Epithelial cell of esophagus (primary cell): ENCODE measurements around the gene TM9SF1.

Experiments used
- DNase-seq: peaks from one replicate; pipeline ENCODE4 v3.0.0; 2010; ENCODE audit warnings: low read depth
- H3K4me3 ChIP-seq: 2 replicates; pipeline ENCODE4 v1.5.1; 2011; ENCODE audit warnings: mild to moderate bottlenecking, low read length, control low read depth
- TF ChIP-seq, protein P1 (sequence below): IDR thresholded peaks from 2 replicates; pipeline ENCODE4 v1.5.1; 2011; ENCODE audit warnings: low read depth, mild to moderate bottlenecking, low read length, control low read depth, inconsistent platforms; ENCODE audit not compliant: insufficient read depth; ENCODE audit errors: missing control alignments

The TM9SF1 gene, protein sequence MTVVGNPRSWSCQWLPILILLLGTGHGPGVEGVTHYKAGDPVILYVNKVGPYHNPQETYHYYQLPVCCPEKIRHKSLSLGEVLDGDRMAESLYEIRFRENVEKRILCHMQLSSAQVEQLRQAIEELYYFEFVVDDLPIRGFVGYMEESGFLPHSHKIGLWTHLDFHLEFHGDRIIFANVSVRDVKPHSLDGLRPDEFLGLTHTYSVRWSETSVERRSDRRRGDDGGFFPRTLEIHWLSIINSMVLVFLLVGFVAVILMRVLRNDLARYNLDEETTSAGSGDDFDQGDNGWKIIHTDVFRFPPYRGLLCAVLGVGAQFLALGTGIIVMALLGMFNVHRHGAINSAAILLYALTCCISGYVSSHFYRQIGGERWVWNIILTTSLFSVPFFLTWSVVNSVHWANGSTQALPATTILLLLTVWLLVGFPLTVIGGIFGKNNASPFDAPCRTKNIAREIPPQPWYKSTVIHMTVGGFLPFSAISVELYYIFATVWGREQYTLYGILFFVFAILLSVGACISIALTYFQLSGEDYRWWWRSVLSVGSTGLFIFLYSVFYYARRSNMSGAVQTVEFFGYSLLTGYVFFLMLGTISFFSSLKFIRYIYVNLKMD

GRCh38 chr14:24195186-24196070 is at the start of gene TM9SF1:
Gene TM9SF1, minus strand, starts transcription at chr14:24195441. Its CDS starts 422 bp downstream, at chr14:24195019.
- H3K4me3 ChIP-seq, result peak within 1 kb of the TSS; percentile 92
- peak; percentile 87 for DNase-seq
- TF ChIP-seq, protein P1, sequence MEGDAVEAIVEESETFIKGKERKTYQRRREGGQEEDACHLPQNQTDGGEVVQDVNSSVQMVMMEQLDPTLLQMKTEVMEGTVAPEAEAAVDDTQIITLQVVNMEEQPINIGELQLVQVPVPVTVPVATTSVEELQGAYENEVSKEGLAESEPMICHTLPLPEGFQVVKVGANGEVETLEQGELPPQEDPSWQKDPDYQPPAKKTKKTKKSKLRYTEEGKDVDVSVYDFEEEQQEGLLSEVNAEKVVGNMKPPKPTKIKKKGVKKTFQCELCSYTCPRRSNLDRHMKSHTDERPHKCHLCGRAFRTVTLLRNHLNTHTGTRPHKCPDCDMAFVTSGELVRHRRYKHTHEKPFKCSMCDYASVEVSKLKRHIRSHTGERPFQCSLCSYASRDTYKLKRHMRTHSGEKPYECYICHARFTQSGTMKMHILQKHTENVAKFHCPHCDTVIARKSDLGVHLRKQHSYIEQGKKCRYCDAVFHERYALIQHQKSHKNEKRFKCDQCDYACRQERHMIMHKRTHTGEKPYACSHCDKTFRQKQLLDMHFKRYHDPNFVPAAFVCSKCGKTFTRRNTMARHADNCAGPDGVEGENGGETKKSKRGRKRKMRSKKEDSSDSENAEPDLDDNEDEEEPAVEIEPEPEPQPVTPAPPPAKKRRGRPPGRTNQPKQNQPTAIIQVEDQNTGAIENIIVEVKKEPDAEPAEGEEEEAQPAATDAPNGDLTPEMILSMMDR, result no peak

- TF ChIP-seq, protein P1, result no peak
- peak; percentile 41 for DNase-seq
- H3K4me3 ChIP-seq, result peak overlapping the region; percentile 91
Measured at GRCh38 chr14:24243336-24243836, 48.1 kb upstream of the TM9SF1 start.

- TF ChIP-seq, protein P1, result peak; percentile 45
- peak overlapping the region; percentile 91 for H3K4me3 ChIP-seq
- peak; percentile 94 for DNase-seq
Measured at GRCh38 chr14:24241829-24242443, 46.7 kb upstream of the TM9SF1 start.

DNA sequence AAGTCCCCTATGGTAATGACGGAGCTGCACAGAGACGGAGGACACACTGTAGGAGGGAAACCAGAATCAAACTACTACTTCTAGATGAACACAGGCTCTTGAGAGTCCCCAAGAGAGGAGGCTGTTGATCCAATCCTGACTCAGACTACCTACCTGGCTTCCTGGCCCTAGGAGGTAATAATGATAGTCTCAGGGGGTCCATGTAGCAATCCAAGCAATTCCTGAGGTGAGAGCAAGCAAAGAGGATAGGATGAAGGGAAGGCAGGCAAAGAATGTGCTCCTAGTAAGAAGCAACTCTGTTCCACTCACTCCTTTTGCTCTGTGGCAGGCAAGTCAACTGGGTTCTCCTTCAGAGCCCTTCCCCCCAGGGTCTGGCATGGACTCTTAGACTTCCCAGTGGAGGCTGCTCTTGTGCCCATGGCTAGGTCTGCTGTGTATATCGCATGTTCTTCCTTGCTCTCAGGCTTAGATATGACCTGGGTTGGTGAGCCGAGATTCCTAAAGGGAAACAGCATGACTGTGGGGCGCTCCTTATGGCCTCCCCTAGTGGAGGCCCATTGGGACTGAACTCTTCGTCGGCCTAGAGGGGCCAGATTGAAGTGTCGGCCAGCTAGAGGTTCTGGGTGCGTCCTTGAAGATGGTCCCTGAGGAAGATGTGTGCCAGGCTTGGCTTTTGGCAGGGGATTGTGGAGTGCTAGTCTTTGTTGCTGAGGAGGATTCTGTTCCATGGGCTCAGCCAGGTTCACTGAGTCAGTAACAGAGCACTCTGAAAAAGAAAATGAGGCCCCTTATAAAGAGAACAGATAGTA is 45.1 kb upstream of the TM9SF1 start:
- no peak for DNase-seq
- TF ChIP-seq, protein P1, result no peak
- H3K4me3 ChIP-seq, result peak overlapping the region; percentile 21

DNA sequence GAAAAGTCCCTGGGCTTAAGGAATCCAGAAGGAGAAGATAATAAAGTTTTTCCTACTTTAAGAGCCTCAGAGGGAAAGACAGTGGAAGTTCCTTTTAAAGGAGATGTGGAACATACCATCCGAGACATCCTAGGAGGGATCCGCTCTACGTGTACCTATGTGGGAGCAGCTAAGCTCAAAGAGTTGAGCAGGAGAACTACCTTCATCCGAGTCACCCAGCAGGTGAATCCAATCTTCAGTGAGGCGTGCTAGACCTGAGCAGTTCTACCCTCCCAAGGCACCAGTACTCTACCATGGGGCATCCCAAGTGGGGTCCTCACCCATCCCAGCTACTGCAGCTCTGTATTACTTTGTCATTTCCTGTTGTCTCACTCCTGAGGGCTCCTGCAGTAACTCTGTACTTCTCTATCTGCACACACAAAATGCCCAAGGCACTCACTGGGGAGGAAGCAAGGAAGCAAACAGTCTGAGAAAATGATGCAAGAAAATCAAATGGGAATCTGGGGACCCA is 43.3 kb upstream of the TM9SF1 start:
- H3K4me3 ChIP-seq, result no peak overlapping the region
- TF ChIP-seq, protein P1, result no peak

More for the DNA sequence above, 43.3 kb upstream of the TM9SF1 start:
- DNase-seq, result no peak
